Common myeloid progenitor, CD34-positive (primary cell): Measurements from ENCODE around the gene NYAP1.
"Not testable (repeated sequence)": the region's sequence is repeated elsewhere in the genome, so short reads cannot be mapped to it uniquely, and the experiment has no call there.

Experiments
- CTCF ChIA-PET: fragments of 350-600 bp; sonication (Branson Sonifier 250); formaldehyde crosslinking; loops from one replicate; lab custom pipeline; 2021; ENCODE audit warnings: antibody characterized with exemption; lab: Charles Lee
- POLR2A ChIA-PET: fragments of 350-600 bp; sonication (Branson Sonifier 250); formaldehyde crosslinking; loops from one replicate; lab custom pipeline; 2021; ENCODE audit warnings: antibody characterized with exemption; lab: Charles Lee
- DNase-seq, 3 donors: peaks; one replicate each; pipeline versions ENCODE4 v3.0.0 to v3.0.0-alpha.2; 2013
- H3K27ac ChIP-seq, 2 experiments: 1 replicate in 1 of 2; 2 replicates in 1 of 2; pipeline ENCODE4 v1.7.0; 2013; ENCODE audit warnings: inconsistent platforms in 2 of 2, low read length in 2 of 2, mild to moderate bottlenecking in 2 of 2, low read depth in 1 of 2, moderate library complexity in 1 of 2; ENCODE audit not compliant: severe bottlenecking in 2 of 2, insufficient read depth in 1 of 2, poor library complexity in 1 of 2
- H3K27me3 ChIP-seq, 5 experiments: replicated peaks in 2 of 5; 1 replicate in 3 of 5; 2 replicates in 2 of 5; pipeline versions ENCODE4 v1.6.1 to v1.7.0; 2013; ENCODE audit warnings: low read length in 4 of 5, mild to moderate bottlenecking in 2 of 5, moderate library complexity in 2 of 5, inconsistent platforms in 1 of 5; ENCODE audit not compliant: insufficient read depth in 5 of 5, control insufficient read depth in 4 of 5
- H3K36me3 ChIP-seq, 4 experiments: 1 replicate in 2 of 4; 2 replicates in 2 of 4; pipeline versions ENCODE4 v1.6.1 to v1.7.0; 2013; ENCODE audit warnings: low read length in 3 of 4, control low read depth in 1 of 4, mild to moderate bottlenecking in 1 of 4; ENCODE audit not compliant: control insufficient read depth in 4 of 4, insufficient read depth in 4 of 4
- H3K4me1 ChIP-seq, 4 experiments: 1 replicate in 3 of 4; 2 replicates in 1 of 4; pipeline versions ENCODE4 v1.6.1 to v1.7.1; 2013; ENCODE audit warnings: low read length in 3 of 4, mild to moderate bottlenecking in 3 of 4, control low read depth in 1 of 4, inconsistent platforms in 1 of 4, moderate library complexity in 1 of 4; ENCODE audit not compliant: control insufficient read depth in 4 of 4, insufficient read depth in 4 of 4; ENCODE audit errors: control extremely low read depth in 1 of 4
- H3K4me3 ChIP-seq, 7 experiments: 1 replicate in 4 of 7; 2 replicates in 3 of 7; pipeline versions ENCODE4 v1.5.1 to v1.7.0; 2013; ENCODE audit warnings: mild to moderate bottlenecking in 7 of 7, low read length in 6 of 7, moderate library complexity in 6 of 7, inconsistent platforms in 2 of 7, low read depth in 2 of 7, control low read depth in 1 of 7; ENCODE audit not compliant: insufficient read depth in 4 of 7, control insufficient read depth in 1 of 7; ENCODE audit errors: extremely low read depth in 1 of 7
- H3K9me3 ChIP-seq, 5 experiments: 1 replicate in 4 of 5; 2 replicates in 1 of 5; pipeline versions ENCODE4 v1.6.1 to v1.7.1; 2013; ENCODE audit warnings: low read length in 4 of 5, mild to moderate bottlenecking in 2 of 5, inconsistent platforms in 1 of 5, low read depth in 1 of 5, moderate library complexity in 1 of 5; ENCODE audit not compliant: control insufficient read depth in 4 of 5, insufficient read depth in 2 of 5; ENCODE audit errors: control extremely low read depth in 1 of 5
- WGBS: methylation state at CpG from one replicate; pipeline ENCODE4 v1.1.5; 2013; ENCODE audit not compliant: insufficient coverage; 5-methylcytosine and 5-hydroxymethylcytosine counted together

The NYAP1 gene

DNA sequence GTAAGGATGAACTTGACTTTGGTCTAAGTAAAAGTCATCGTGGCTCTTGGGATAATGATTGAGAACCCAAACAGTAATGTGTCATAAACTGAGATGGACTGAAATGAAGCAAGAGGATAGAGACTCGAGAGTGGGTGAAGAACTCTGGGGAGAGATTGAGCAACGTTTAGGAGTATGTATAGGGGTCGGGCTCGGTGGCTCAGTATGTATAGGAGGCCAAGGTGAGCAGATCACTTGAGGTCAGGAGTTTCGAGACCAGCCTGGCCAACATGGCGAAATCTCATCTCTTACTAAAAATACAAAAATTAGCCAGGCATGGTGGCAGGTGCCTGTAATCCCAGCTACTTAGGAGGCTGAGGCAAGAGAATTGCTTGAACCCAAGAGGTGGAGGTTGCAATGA is 57.6 kb downstream of the NYAP1 start:
- H3K27me3 ChIP-seq, H3K9me3 ChIP-seq, H3K4me3 ChIP-seq, H3K27ac ChIP-seq, POLR2A ChIA-PET, DNase-seq, H3K36me3 ChIP-seq: not testable (repeated sequence)
- 92% methylated on average over 2 of the region's 7 CpGs for WGBS
- peaks cover 4 to 35% (median 24%) of the 10 kb centered on the region in 4 experiments for H3K4me1 ChIP-seq
- CTCF ChIA-PET: interaction anchor here (0.7 to 14.6 kb wide), 3 partner anchors 10 to 76 kb away, joined by 3 to 220 read pairs (median 8); partner anchors contain the start of gene SPACDR

DNA sequence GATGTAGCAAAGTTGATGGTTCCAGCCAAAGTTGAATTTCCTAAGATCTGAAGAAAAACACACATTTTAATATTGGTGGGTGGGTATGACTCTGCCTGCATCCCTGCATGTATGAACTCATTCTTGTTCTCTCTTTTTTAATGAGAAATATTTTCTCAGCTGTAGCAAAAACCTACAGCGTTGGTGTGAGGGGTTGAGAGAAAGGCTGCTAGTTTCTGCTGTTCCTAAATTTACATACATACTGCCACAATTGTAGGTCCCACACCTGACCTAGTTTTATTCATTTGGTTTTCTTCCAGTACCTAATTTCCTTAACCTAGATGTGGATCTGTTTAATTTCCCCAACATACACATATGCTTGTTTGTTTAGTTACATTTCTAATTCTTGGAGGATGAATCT is 59.9 kb downstream of the NYAP1 start:
- H3K4me3 ChIP-seq: no peak overlapping the region
- H3K27me3 ChIP-seq: no peaks in the 10 kb centered on the region
- ChIA-PET CTCF (interaction anchor here (1.0 to 14.6 kb wide), 4 partner anchors 11 to 65 kb away, joined by 4 to 220 read pairs (median 6); partner anchors contain the start of gene TSC22D4), POLR2A (no interaction called here)
- H3K27ac ChIP-seq: no peak overlapping the region
- no CpG with 5 or more reads among the region's 1 CpG for WGBS
- H3K36me3 ChIP-seq: peaks cover 0 to 2% (median 0%) of the 10 kb centered on the region in 4 experiments
- peaks cover under 1 to 52% (median 36%) of the 10 kb centered on the region in 4 experiments for H3K4me1 ChIP-seq
- no peak for DNase-seq
- no peaks in the 10 kb centered on the region for H3K9me3 ChIP-seq

DNA sequence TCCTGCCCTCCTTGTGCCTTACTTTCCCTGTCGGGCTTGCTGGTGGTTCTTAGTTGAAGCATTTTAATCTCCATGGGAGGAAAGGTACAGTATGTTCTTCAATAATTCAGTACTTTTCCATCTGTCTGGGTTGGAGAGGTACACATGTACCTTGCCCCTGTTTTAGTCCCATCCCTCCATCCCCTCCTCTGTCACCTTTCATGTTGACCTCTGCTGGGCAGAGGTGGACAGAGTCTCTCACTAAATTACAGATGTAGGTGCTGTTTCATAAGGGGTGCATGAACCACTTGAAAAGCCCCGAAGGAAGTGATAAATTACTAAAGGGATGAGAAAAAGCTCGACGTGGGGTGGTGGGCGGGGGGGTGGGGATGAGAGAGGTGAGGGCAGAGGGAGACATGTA is 60.7 kb downstream of the NYAP1 start:
- no peaks in the 10 kb centered on the region for H3K9me3 ChIP-seq
- peaks cover 0 to 2% (median 0%) of the 10 kb centered on the region in 4 experiments for H3K36me3 ChIP-seq
- peaks cover 0 to 56% (median 38%) of the 10 kb centered on the region in 4 experiments for H3K4me1 ChIP-seq
- ChIA-PET CTCF (interaction anchor here (1.0 to 14.6 kb wide), 4 partner anchors 12 to 76 kb away, joined by 4 to 220 read pairs (median 7); no protein-coding TSS in a partner anchor), POLR2A (interaction anchor here (0.8 kb wide), 1 partner anchor 9 kb away, joined by 3 read pairs; no protein-coding TSS in a partner anchor)
- H3K27ac ChIP-seq: no peak overlapping the region
- no peaks in the 10 kb centered on the region for H3K27me3 ChIP-seq
- no peak overlapping the region for H3K4me3 ChIP-seq
- no peak for DNase-seq
- WGBS: 69% methylated on average over 5 of the region's 5 CpGs
